ENCODE measurements around the gene UGT2B17. TPM values are rescaled to one million over a fixed set of nuclear protein-coding genes. Genes with fewer than 3 reads are reported as not detected.

UGT2B17 gene
- total RNA-seq: not detected in 2 replicates

DNA sequence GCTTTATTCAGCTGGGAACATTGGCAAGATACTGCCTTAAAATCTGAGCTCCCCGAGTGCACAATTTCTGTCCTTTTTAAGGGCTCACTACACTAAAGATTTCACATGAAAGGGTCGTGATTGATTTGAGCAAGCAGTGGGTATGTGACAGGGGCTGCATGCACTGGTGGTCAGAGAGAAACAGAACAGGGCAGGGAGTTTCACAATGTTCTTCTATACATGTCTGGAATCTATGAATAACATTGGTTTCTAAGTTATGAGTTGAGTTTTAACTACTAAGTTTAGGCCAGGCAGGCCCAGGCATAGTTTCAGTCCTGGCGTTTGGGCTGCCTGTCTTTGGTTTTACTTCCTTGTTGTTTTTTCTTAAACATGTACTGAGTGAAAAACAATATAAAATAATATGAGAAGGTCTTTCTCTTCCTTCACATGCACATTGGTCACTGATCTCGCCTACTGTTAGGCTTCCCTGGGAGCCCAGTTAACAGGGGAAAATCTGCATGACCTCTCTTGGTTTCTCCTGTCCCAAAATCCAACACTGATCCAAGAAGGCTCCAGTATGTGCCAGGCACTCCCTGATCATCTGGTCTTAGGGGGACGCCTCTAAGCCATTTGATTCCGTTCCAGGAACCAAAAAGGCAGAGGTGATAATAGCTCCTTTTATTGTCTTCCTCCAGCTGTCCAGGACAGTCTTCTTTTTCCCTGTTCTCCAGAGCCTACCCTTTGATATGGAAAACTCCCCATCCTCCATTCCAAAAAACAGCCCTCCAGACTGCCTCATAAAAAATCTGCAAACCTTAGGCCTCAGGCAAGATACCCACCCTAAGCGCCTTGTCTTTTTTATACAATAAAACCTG lies at the start of gene UGT2B17:
Gene UGT2B17 (minus strand): TSS at position 51 of the 854 bp plus-strand sequence. CDS start 7,838 bp downstream, outside the sequence.

Other genes starting within 250 kb of the UGT2B17 start
- 36.3 and 36.5 TPM in 2 replicates for gene YTHDC1, start 226.2 kb downstream of the UGT2B17 start, total RNA-seq
- gene TMPRSS11E, start 128.9 kb downstream of the UGT2B17 start, total RNA-seq: not detected in 2 replicates
- gene UGT2B15, start 94.3 kb upstream of the UGT2B17 start, total RNA-seq: not detected in 2 replicates
- not detected in 2 replicates for gene UGT2B10, start 239.7 kb upstream of the UGT2B17 start, total RNA-seq